Pancreas (tissue), 8 donors: ENCODE data around the gene CLCNKB. TPM values are rescaled to one million over a fixed set of nuclear protein-coding genes. Genes with fewer than 3 reads are reported as not detected.

Experiments
- polyA plus RNA-seq, 2 donors: library from polyadenylated mRNA; stranded (reverse); fragments of 200-250 nt; gene quantifications; one replicate each; pipeline ENCODE4 v1.2.3, GENCODE V29; 2013
- total RNA-seq, 6 donors: library from RNA; stranded (reverse); fragmentation: NEBNext Ultra II Directional in 4 of 6; extraction: Animal tissue kit (Norgen Biotek cat#: 25700) in 4 of 6; gene quantifications; one replicate each; pipeline versions ENCODE4 v1.2.1 to v1.2.4, GENCODE V29; 2021 to 2023
- donor health status: healthy with polysubstance abuse.
- donor health status: DM: no; HTN: no; CAD: no; lungs with moderate emphysema.
- donor health status: DM: no; HTN: no; CAD: no.
- donor health status: Bipolar disorder and iron deficiency.
- donor health status: DM: yes; HTN: yes; CAD: no.
- donor health status: DM: no; HTN: no; CAD: no.
- donor health status: DM: no; HTN: no; CAD: no.
- donor health status: DM: yes; HTN: yes; CAD: no.

Gene CLCNKB
- total and polyA plus RNA-seq, 8 donors: 0.54 to 1.7 (median 0.93) TPM

Other genes with a start within 250 kb of the CLCNKB start
- gene UQCRHL, start 236.1 kb upstream of the CLCNKB start, total RNA-seq: under 1 TPM; 0.35 to 0.87 (median 0.61) TPM
- 1 to 10 TPM; 1.3 to 1.5 TPM for gene UQCRHL, start 236.1 kb upstream of the CLCNKB start, polyA plus RNA-seq
- 10 to 100 TPM; 23.9 to 38.2 (median 27.5) TPM for gene SPEN, start 196.1 kb upstream of the CLCNKB start, total RNA-seq
- 10 to 100 TPM; 16.2 to 18.6 TPM for gene SPEN, start 196.1 kb upstream of the CLCNKB start, polyA plus RNA-seq
- gene ZBTB17, start 67.7 kb upstream of the CLCNKB start, total RNA-seq: 10 to 100 TPM; 16.2 to 24.3 (median 16.7) TPM
- gene ZBTB17, start 67.7 kb upstream of the CLCNKB start, polyA plus RNA-seq: 100 to 1,000 TPM in 1 of 2 donors, 10 to 100 TPM in 1; 90.5 to 106 TPM
- gene SRARP, start 39.5 kb upstream of the CLCNKB start, total RNA-seq: not detected
- not detected for gene SRARP, start 39.5 kb upstream of the CLCNKB start, polyA plus RNA-seq
- 1 to 10 TPM in 3 of 6 donors, under 1 TPM in 3; 0.65 to 4.8 (median 1.3) TPM for gene HSPB7, start 25.7 kb upstream of the CLCNKB start, total RNA-seq
- gene HSPB7, start 25.7 kb upstream of the CLCNKB start, polyA plus RNA-seq: 10 to 100 TPM in 1 of 2 donors, 1 to 10 TPM in 1; 4.1 to 10.9 TPM
- 1 to 10 TPM in 3 of 6 donors, under 1 TPM in 3; 0.67 to 2.9 (median 1.2) TPM for gene CLCNKA, start 21.7 kb upstream of the CLCNKB start, total RNA-seq
- gene CLCNKA, start 21.7 kb upstream of the CLCNKB start, polyA plus RNA-seq: 1 to 10 TPM; 5.4 to 9.3 TPM
- 1 to 10 TPM in 3 of 6 donors, under 1 TPM in 3; 0.31 to 1.9 (median 1.2) TPM for gene FAM131C, start 29.9 kb downstream of the CLCNKB start, total RNA-seq
- 10 to 100 TPM in 1 of 2 donors, 1 to 10 TPM in 1; 5.9 to 13.5 TPM for gene FAM131C, start 29.9 kb downstream of the CLCNKB start, polyA plus RNA-seq
- gene EPHA2, start 112.3 kb downstream of the CLCNKB start, total RNA-seq: 10 to 100 TPM in 3 of 6 donors, 1 to 10 TPM in 3; 6.5 to 11.8 (median 10.1) TPM
- 10 to 100 TPM; 13.8 to 17.1 TPM for gene EPHA2, start 112.3 kb downstream of the CLCNKB start, polyA plus RNA-seq
- gene ARHGEF19, start 168.9 kb downstream of the CLCNKB start, total RNA-seq: 10 to 100 TPM in 2 of 6 donors, 1 to 10 TPM in 4; 5.0 to 10.7 (median 7.9) TPM
- gene ARHGEF19, start 168.9 kb downstream of the CLCNKB start, polyA plus RNA-seq: 10 to 100 TPM; 15.6 to 17.1 TPM
- 1 to 10 TPM; 3.3 to 9.1 (median 4.0) TPM for gene CPLANE2, start 193.4 kb downstream of the CLCNKB start, total RNA-seq
- gene CPLANE2, start 193.4 kb downstream of the CLCNKB start, polyA plus RNA-seq: 1 to 10 TPM; 2.2 to 4.0 TPM